ENCODE measurements around the gene SMIM35. TPM values are rescaled to one million over a fixed set of nuclear protein-coding genes. Genes with fewer than 3 reads are reported as not detected.

The SMIM35 gene
- total RNA-seq, 1 donor from 2014 or later, result not detected

- Histone ChIP-seq H3K4me3 (ENCODE audit: low read depth, low read length) (no peak overlapping the region), H3K27me3 (ENCODE audit: control insufficient read depth, insufficient read depth, low read length) (no peaks in the 10 kb centered on the region), H3K36me3 (ENCODE audit: control insufficient read depth, insufficient read depth, low read length) (no peaks in the 10 kb centered on the region)
- TF ChIP-seq CTCF (IDR thresholded peaks at IDR 0.05; ENCODE audit: insufficient read depth, low read length, poor library complexity, severe bottlenecking), result no peak
- DNase-seq (ENCODE audit: low read depth), result no peak
These were observed 44.6 kb downstream of the SMIM35 start for GRCh38 chr11:118042141-118042540.

GRCh38 chr11:118033443-118033842 lies 53.3 kb downstream of the SMIM35 start:
- Histone ChIP-seq H3K4me3 (ENCODE audit: low read depth, low read length) (no peak overlapping the region), H3K27me3 (ENCODE audit: control insufficient read depth, insufficient read depth, low read length) (peaks cover 6% of the 10 kb centered on the region), H3K36me3 (ENCODE audit: control insufficient read depth, insufficient read depth, low read length) (no peaks in the 10 kb centered on the region)
- no peak for TF ChIP-seq CTCF (IDR thresholded peaks at IDR 0.05; ENCODE audit: insufficient read depth, low read length, poor library complexity, severe bottlenecking)
- no peak for DNase-seq (ENCODE audit: low read depth)

GRCh38 chr11:118028626-118029025 lies 58.1 kb downstream of the SMIM35 start:
- Histone ChIP-seq H3K27me3 (ENCODE audit: control insufficient read depth, insufficient read depth, low read length) (peaks cover 4% of the 10 kb centered on the region), H3K36me3 (ENCODE audit: control insufficient read depth, insufficient read depth, low read length) (no peaks in the 10 kb centered on the region), H3K4me3 (ENCODE audit: low read depth, low read length) (no peak overlapping the region)
- DNase-seq (ENCODE audit: low read depth), result no peak
- TF ChIP-seq CTCF (IDR thresholded peaks at IDR 0.05; ENCODE audit: insufficient read depth, low read length, poor library complexity, severe bottlenecking), result no peak

- TF ChIP-seq CTCF (IDR thresholded peaks at IDR 0.05; ENCODE audit: insufficient read depth, low read length, poor library complexity, severe bottlenecking), result no peak
- H3K27me3 ChIP-seq (ENCODE audit: control insufficient read depth, insufficient read depth, low read length), result peaks cover 4% of the 10 kb centered on the region
- no peaks in the 10 kb centered on the region for H3K36me3 ChIP-seq (ENCODE audit: control insufficient read depth, insufficient read depth, low read length)
- no peak overlapping the region for H3K4me3 ChIP-seq (ENCODE audit: low read depth, low read length)
- no peak for DNase-seq (ENCODE audit: low read depth)
These were observed 59.1 kb downstream of the SMIM35 start for GRCh38 chr11:118027694-118028093.

- Histone ChIP-seq H3K36me3 (ENCODE audit: control insufficient read depth, insufficient read depth, low read length) (no peaks in the 10 kb centered on the region), H3K4me3 (ENCODE audit: low read depth, low read length) (no peak overlapping the region), H3K27me3 (ENCODE audit: control insufficient read depth, insufficient read depth, low read length) (no peaks in the 10 kb centered on the region)
- DNase-seq (ENCODE audit: low read depth), result no peak
- TF ChIP-seq CTCF (IDR thresholded peaks at IDR 0.05; ENCODE audit: insufficient read depth, low read length, poor library complexity, severe bottlenecking), result no peak
These were observed 65.6 kb downstream of the SMIM35 start for GRCh38 chr11:118021146-118021545.

- no peak for DNase-seq (ENCODE audit: low read depth)
- H3K36me3 ChIP-seq (ENCODE audit: control insufficient read depth, insufficient read depth, low read length), result no peaks in the 10 kb centered on the region
- H3K4me3 ChIP-seq (ENCODE audit: low read depth, low read length), result no peak overlapping the region
- peaks cover 7% of the 10 kb centered on the region for H3K27me3 ChIP-seq (ENCODE audit: control insufficient read depth, insufficient read depth, low read length)
- no peak for TF ChIP-seq CTCF (IDR thresholded peaks at IDR 0.05; ENCODE audit: insufficient read depth, low read length, poor library complexity, severe bottlenecking)
These were observed 68.4 kb downstream of the SMIM35 start for GRCh38 chr11:118018401-118018800.

Data from kidney epithelial cell (primary cell).